MCF 10A (cell line): Measurements from ENCODE around the gene PHF10. TPM values are rescaled to one million over a fixed set of nuclear protein-coding genes. Genes with fewer than 3 reads are reported as not detected.

Source experiments
- BruUV-seq: library from RNA; stranded (reverse); fragments of 400-500 nt; replicated peaks from 2 replicates; lab custom pipeline; 2021; lab: Mats Ljungman, UMichigan
- CTCF ChIA-PET: fragments of 300-600 bp; sonication (Branson Sonifier 250); formaldehyde crosslinking; extraction: SDS; loops from one replicate; lab custom pipeline; 2021; ENCODE audit warnings: antibody characterized with exemption, inconsistent platforms; lab: Yijun Ruan, JAX
- POLR2A ChIA-PET: fragments of 300-600, 350-650 bp; sonication (Branson Sonifier 250); formaldehyde crosslinking; extraction: SDS; loops from one replicate; lab custom pipeline; 2020; ENCODE audit warnings: antibody characterized with exemption, inconsistent platforms; lab: Yijun Ruan, JAX
- DNase-seq: peaks from one replicate; pipeline ENCODE4 v3.0.0-alpha.2; 2018; ENCODE audit not compliant: unreplicated experiment
- H3K27ac Mint-ChIP-seq: one replicate; pipeline ENCODE4 v1.8.0; 2022; ENCODE audit warnings: mild to moderate bottlenecking, low read depth, mixed read lengths; ENCODE audit not compliant: unreplicated experiment
- H3K27me3 Mint-ChIP-seq: one replicate; pipeline ENCODE4 v1.8.0; 2022; ENCODE audit warnings: mixed read lengths; ENCODE audit not compliant: insufficient read depth, unreplicated experiment
- H3K36me3 Mint-ChIP-seq: one replicate; pipeline ENCODE4 v1.8.0; 2022; ENCODE audit warnings: mild to moderate bottlenecking, moderate library complexity, mixed read lengths; ENCODE audit not compliant: insufficient read depth, unreplicated experiment
- H3K4me1 Mint-ChIP-seq: one replicate; pipeline ENCODE4 v1.8.0; 2022; ENCODE audit warnings: mixed read lengths; ENCODE audit not compliant: insufficient read depth, unreplicated experiment
- H3K4me3 Mint-ChIP-seq: one replicate; pipeline ENCODE4 v1.8.0; 2022; ENCODE audit warnings: mild to moderate bottlenecking, moderate library complexity, mixed read lengths; ENCODE audit not compliant: unreplicated experiment
- H3K9me3 Mint-ChIP-seq: one replicate; pipeline ENCODE4 v1.8.0; 2022; ENCODE audit warnings: mixed read lengths; ENCODE audit not compliant: unreplicated experiment
- CTCF ChIP-seq: fragments of 200-600 bp; IDR thresholded peaks from one replicate; pipeline ENCODE4 v1.8.0; 2022; ENCODE audit warnings: antibody characterized with exemption, mild to moderate bottlenecking; ENCODE audit not compliant: unreplicated experiment
- intact Hi-C: fragments of 100-400 bp; cut with micrococcal nuclease; formaldehyde crosslinking; loops from 2 replicates; pipeline ENCODE4 v1.14.1; 2022
- total RNA-seq: library from RNA; stranded (reverse); gene quantifications from 2 replicates; pipeline ENCODE4 v1.2.3, GENCODE V29; 2022

The PHF10 gene
- total RNA-seq, 1 experiment from 2014 or later, result 27.2 TPM

DNA sequence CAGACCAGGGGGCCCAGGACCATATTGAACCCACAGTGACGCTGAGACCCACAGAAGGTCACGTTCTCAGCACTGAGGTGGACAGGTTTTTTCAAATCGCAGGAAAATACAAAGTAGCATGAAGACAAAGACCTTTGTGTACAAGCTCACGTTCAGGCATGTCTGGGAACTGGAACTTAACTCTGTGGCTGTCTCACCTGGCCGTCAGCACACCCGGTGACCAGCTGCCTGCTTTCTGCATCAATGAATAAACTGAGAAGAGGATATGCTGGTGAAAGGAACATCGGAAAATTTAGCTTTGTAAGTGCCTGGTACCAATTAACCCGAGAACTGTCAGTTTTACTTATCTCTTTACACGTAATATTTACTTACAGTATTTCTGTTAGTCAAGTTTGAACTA is 59.0 kb downstream of the PHF10 start:
- Mint-ChIP-seq H3K36me3 (peaks cover 50% of the 10 kb centered on the region), H3K27me3 (no peaks in the 10 kb centered on the region), H3K4me3 (no peak overlapping the region), H3K4me1 (peaks cover 5% of the 10 kb centered on the region), H3K27ac (no peak overlapping the region), H3K9me3 (no peaks in the 10 kb centered on the region)
- BruUV-seq, result no TSS peak
- DNase-seq, result no peak
- ChIA-PET POLR2A (no interaction called here), CTCF (no interaction called here)
- intact Hi-C loops, result no loop called here
- no peak for TF ChIP-seq CTCF

- intact Hi-C loops, result no loop called here
- Mint-ChIP-seq H3K27me3 (no peaks in the 10 kb centered on the region), H3K4me1 (peaks cover under 1% of the 10 kb centered on the region), H3K9me3 (no peaks in the 10 kb centered on the region), H3K27ac (no peak overlapping the region), H3K4me3 (no peak overlapping the region), H3K36me3 (peaks cover 61% of the 10 kb centered on the region)
- ChIA-PET POLR2A (no interaction called here), CTCF (interaction anchor here (0.6 kb wide), 1 partner anchor 551 kb away, joined by 4 read pairs; no protein-coding TSS in a partner anchor)
- TF ChIP-seq CTCF, result no peak
- no TSS peak for BruUV-seq
- DNase-seq, result no peak
Measured at GRCh38 chr6:169664227-169664626, 60.1 kb downstream of the PHF10 start.

DNA sequence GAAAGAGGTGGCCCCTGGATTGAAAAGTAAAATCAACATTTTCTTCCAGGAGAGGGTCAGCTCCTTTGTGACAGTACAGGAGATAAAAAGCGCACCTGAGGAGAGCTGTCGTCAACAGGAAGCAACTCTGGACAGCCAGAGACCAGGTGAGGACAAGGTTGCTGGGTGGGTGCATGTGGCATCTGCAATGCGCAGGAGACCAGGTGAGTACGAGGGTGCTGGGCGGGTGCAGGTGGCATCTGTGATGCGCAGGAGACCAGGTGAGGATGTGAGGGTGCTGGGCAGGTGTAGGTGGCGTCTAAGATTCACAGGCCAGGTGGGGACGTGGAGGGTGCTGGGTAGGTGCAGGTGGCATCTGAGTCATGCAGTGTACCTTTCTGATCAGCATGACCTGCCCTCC is 60.8 kb downstream of the PHF10 start:
- Mint-ChIP-seq H3K27ac (no peak overlapping the region), H3K4me1 (no peaks in the 10 kb centered on the region), H3K36me3 (peaks cover 65% of the 10 kb centered on the region), H3K9me3 (no peaks in the 10 kb centered on the region), H3K4me3 (no peak overlapping the region), H3K27me3 (no peaks in the 10 kb centered on the region)
- ChIA-PET CTCF (interaction anchor here (0.7 kb wide), 1 partner anchor 853 kb away, joined by 6 read pairs; no protein-coding TSS in a partner anchor), POLR2A (no interaction called here)
- no TSS peak for BruUV-seq
- no peak for TF ChIP-seq CTCF
- no peak for DNase-seq
- intact Hi-C loops, result no loop called here

DNA sequence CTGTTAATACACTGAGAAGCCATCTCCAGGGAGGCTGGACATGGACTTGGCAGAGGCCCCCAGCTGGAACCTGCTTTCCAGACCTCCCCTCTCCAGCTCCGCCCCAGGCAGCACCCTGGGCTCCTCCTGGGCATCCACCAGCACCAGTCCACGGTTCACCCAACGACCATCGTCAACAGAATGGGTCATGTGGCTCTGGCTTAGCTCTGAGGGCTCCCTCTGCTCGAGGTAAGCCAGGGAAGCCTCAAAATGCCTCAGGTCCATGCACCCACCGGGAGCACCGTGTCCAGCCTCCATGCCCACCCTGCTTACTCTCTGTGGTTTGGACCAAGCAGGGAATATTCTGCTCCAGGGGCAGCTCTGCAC is 62.9 kb downstream of the PHF10 start:
- ChIA-PET POLR2A (no interaction called here), CTCF (no interaction called here)
- no peak for DNase-seq
- H3K36me3 Mint-ChIP-seq, result peaks cover 62% of the 10 kb centered on the region
- no peak for TF ChIP-seq CTCF
- BruUV-seq, result no TSS peak
- no peak overlapping the region for H3K4me3 Mint-ChIP-seq
- no peak overlapping the region for H3K27ac Mint-ChIP-seq
- intact Hi-C loops, result no loop called here
- H3K9me3 Mint-ChIP-seq, result no peaks in the 10 kb centered on the region
- H3K4me1 Mint-ChIP-seq, result no peaks in the 10 kb centered on the region
- no peaks in the 10 kb centered on the region for H3K27me3 Mint-ChIP-seq
